Fibroblast of villous mesenchyme (primary cell): Measurements from ENCODE around the gene SEPSECS. TPM values are rescaled to one million over a fixed set of nuclear protein-coding genes. Genes with fewer than 3 reads are reported as not detected.

Experiments used
- DNase-seq: peaks from one replicate; pipeline ENCODE4 v3.0.0-alpha.2; 2010; ENCODE audit warnings: low read depth
- H3K4me3 ChIP-seq: 2 replicates; pipeline ENCODE4 v1.5.1; 2011; ENCODE audit warnings: low read depth, mild to moderate bottlenecking, low read length
- total RNA-seq: library from RNA; depleted of rRNA; stranded (reverse); fragments of >200 nt; gene quantifications from 2 replicates; pipeline ENCODE4 v1.2.3, GENCODE V29; 2012
- TF ChIP-seq, protein P1 (sequence below): IDR thresholded peaks from 2 replicates; pipeline ENCODE4 v1.5.1; 2012; ENCODE audit warnings: low read depth, mild to moderate bottlenecking, low read length; ENCODE audit not compliant: insufficient read depth

Gene SEPSECS
- total RNA-seq, 1 donor, result 6.5 TPM

DNA sequence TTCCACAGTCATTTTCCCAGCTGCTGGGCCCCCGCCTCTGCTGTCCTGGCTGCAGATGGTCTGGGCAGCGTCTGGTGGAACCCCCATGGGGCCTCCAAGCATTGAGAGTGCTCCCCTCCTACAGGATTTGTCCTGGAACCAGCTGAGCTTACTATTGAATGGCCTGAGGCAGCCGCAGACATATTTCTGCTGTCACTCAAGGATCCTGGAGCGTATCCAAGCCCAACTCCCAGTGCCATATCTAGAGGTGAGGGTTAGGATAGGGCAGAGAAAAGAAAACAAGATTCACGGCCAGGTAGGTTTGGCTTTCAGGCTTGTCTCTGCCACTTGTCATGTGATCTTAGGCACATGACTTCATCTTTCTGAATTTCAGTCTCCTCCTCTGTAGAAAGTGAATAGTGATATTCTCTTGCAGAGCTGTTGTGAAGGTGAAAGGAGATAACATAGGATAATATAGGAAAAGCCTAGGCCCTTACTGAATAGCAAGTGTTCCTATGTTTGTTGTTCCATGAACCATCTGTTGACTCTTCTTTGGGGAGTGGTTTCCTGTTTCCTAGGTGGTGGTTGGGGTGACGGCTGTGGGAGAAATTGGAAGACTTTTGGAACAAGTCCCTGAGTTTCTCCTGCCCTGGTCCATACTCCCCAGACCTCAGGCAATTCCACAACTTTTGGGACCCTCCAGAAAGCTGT, 52.3 kb downstream of the SEPSECS start:
- no peak for DNase-seq
- H3K4me3 ChIP-seq, result no peak overlapping the region
- TF ChIP-seq, protein P1, sequence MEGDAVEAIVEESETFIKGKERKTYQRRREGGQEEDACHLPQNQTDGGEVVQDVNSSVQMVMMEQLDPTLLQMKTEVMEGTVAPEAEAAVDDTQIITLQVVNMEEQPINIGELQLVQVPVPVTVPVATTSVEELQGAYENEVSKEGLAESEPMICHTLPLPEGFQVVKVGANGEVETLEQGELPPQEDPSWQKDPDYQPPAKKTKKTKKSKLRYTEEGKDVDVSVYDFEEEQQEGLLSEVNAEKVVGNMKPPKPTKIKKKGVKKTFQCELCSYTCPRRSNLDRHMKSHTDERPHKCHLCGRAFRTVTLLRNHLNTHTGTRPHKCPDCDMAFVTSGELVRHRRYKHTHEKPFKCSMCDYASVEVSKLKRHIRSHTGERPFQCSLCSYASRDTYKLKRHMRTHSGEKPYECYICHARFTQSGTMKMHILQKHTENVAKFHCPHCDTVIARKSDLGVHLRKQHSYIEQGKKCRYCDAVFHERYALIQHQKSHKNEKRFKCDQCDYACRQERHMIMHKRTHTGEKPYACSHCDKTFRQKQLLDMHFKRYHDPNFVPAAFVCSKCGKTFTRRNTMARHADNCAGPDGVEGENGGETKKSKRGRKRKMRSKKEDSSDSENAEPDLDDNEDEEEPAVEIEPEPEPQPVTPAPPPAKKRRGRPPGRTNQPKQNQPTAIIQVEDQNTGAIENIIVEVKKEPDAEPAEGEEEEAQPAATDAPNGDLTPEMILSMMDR, result no peak

DNA sequence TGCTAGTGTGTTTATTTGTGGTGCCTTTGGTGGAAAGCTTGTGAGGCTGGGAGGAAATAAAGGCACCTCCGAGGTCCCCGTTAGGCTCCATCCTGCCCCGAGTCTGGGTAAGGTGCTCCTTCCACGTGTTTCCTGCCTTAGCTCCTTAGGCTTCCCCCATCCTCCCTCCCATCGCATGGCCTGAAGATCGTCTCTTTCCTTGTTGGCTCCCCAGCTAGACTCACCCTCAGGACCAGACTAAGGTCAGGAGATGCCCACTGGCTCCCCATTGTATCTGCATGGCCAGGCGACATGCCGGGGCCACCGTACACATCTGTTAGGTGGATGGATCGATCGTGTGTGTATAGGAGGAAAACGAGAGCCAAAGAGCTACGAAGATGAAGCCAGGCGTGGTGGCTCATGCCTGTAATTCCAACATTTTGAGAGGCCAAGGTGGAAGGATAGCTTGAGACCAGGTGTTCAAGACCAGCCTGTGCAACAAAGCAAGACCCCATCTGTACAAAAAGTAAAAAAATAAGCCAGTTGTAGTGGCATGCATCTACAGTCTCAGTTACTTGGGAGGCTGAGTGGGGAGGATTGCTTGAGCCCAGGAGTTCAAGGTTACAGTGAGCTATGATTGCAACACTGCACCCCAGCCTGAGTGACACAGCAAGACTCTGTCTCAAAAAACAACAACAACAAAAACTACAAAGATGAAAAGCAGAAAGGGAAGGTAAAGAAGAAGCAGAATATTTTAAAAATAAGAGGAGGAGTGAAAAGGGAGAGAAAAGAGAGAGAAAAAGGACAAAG, 53.7 kb downstream of the SEPSECS start:
- TF ChIP-seq, protein P1, result no peak
- DNase-seq, result no peak
- no peak overlapping the region for H3K4me3 ChIP-seq

DNA sequence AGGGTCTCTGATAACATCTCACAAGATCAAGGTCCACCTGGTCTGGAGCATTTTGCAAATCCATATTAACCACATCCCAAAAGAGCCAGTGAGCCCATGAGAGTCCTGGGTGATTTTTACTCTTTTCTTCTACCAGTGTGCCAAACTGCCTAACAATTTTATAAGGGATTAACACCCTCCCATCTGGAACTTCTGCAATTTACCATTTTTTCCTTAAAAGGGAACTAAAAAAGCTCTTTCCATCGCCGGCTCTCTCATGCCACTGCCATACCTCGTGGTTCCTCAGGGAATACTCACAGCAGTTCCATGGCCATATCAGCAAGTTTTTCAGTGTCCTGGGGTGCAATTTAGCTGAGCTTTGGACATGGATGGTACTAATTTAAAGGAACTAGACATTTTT, 55.7 kb downstream of the SEPSECS start:
- no peak overlapping the region for H3K4me3 ChIP-seq
- TF ChIP-seq, protein P1, result no peak
- DNase-seq, result no peak

GRCh38 chr4:25103418-25103817, 56.8 kb downstream of the SEPSECS start:
- TF ChIP-seq, protein P1, result no peak
- H3K4me3 ChIP-seq, result no peak overlapping the region
- DNase-seq, result no peak

DNA sequence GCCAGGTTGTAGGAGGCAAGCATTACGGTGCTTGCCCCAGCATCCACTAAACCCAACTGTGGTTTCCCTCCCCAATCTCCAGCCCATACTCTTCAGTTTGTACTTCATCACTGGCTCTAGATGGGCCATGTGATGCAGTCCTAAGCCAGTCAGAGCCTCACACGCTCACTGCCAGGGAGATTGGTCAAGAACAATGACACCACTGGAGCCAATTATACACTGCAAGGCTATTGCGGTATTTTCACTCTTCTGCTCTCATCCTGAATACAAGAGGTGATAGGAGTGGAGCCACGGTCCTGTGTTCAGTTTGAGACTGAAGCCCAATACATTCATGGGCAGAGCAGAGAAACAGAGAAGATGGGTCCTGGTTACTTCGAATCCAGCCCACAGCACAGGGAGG, 58.4 kb downstream of the SEPSECS start:
- no peak for DNase-seq
- no peak overlapping the region for H3K4me3 ChIP-seq
- TF ChIP-seq, protein P1, result no peak

DNA sequence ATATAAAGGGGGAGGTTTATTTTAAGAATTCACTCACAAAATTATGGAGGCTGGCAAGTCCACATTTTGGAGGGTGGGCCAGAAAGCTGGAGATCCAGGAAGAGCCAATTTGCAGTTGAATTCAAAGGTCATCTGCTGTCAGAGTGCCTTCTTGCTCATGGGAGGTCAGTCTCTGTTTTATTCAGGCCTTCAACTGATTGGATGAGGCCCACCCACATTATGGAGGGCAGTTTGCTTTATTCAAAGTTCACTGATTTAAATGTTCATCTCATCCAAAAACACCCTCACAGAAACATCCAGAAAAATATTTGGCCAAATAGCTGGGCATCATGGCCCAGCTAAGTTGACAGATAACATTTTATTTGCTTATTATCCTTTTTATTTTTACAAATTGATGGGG, 59.5 kb downstream of the SEPSECS start:
- H3K4me3 ChIP-seq, result no peak overlapping the region
- DNase-seq, result no peak
- TF ChIP-seq, protein P1, result no peak
